HG02610 (cell line): ENCODE data around the gene EGFL8.
"Not testable (repeated sequence)": the region's sequence is repeated elsewhere in the genome, so short reads cannot be mapped to it uniquely, and the experiment has no call there.

Experiments
- ATAC-seq: cut with Tn5 transposase; IDR thresholded peaks from one replicate; pipeline ENCODE4 v1.9.1; 2021; ENCODE audit warnings: mild to moderate bottlenecking, moderate library complexity; ENCODE audit not compliant: unreplicated experiment

EGFL8 gene

DNA sequence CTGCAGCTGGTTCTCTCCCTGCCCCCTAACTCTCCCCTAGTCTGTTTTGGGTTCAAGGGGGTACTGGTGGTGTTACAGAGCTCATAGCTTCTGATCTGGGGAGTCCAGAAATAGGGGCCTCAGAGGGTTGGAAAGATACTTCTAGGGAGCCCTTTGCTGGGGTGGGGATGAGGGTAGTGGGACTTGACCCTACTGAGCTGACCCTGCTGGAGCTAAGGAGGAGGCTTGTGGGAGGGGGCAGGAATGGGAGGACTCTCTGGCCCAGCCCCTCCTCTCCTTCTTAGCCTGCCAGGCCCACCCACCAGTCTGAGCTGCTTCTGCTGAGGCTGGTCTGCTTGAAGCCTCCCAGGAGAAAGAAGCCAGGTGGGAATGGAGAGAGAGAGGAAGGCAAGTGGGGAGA lies at the start of gene EGFL8:
Gene EGFL8, plus strand, starts transcription at position 301 of the 400 bp plus-strand sequence. CDS start 1,571 bp downstream, outside the sequence.
- ATAC-seq, result no peak

DNA sequence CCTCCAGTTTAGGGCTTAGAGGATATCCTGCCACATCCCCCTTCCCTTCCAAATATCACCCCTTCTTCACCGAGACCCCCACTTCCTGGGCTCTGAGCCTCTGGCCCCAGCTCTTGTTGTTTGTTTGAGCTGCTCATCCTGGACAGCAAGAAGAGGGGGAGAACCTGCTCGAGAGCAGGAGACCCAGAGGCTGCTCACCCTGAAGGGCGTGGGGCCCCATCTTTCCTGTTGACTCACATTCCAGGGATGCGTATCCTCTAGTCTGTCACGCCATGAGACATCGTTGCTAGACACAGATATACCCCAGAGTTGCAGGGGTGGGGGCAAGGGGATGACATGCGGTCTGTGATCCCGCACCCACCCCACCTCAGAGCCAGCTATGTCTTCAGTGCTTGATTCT lies 49.6 kb upstream of the EGFL8 start:
- no peak for ATAC-seq

DNA sequence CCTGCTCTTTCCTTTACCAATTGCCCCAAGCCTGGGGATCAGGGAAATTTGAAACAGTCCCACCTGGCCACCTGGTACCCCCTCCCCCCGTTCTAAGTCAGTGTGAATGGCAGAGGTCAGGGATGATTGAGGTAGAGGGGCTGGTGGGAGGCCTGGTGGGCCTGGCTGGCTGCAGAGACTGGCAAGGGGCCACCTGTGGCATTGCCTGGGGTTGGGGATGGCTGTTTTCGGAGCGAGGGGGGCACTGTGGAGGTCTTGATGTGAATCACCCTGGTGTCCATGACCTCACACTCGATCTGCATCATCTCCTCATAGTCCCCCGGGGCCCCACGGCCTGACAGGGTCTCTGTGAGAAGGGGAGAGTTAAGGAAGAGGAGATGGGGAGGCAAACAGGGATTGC lies 48.8 kb upstream of the EGFL8 start:
- ATAC-seq, result no peak

DNA sequence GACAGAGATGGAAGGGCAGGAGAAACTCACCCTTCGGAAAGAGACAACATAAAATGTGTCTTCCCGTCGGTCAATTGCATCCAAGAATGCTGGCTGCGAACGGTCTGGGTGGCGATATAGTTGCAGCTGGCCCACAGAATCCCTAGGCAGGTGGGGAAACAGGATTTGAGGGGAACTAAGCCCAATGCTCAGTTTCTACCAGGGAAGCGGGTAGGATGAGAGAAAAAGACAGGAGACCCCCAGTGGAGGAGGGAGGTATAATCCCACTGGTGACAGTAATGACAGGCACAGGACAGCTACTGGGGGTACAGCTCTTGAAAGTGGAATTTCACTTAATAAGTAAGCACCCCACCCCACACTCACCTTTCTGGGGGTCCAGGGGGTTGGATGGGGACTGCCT lies 47.7 kb upstream of the EGFL8 start:
- ATAC-seq, result no peak

DNA sequence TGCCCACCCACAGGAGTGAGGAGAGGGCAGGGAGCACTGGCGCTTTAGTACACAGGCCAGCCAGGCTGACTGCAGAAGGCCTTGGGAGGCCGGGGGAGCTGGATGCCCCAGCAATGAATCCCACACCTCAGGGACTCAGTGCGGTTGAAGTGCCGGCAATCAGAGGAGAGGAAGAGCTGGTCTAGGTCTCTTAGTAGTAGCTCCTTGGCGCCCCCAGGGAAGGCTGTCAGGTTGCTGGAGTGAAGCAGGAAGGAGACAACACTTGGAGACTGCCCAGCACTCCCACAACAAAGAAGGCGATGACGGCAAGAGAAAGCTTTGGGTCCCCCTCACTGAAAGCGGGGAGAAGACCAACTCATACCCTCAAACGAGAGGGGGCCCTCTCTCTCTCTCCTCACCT lies 46.9 kb upstream of the EGFL8 start:
- ATAC-seq, result no peak

DNA sequence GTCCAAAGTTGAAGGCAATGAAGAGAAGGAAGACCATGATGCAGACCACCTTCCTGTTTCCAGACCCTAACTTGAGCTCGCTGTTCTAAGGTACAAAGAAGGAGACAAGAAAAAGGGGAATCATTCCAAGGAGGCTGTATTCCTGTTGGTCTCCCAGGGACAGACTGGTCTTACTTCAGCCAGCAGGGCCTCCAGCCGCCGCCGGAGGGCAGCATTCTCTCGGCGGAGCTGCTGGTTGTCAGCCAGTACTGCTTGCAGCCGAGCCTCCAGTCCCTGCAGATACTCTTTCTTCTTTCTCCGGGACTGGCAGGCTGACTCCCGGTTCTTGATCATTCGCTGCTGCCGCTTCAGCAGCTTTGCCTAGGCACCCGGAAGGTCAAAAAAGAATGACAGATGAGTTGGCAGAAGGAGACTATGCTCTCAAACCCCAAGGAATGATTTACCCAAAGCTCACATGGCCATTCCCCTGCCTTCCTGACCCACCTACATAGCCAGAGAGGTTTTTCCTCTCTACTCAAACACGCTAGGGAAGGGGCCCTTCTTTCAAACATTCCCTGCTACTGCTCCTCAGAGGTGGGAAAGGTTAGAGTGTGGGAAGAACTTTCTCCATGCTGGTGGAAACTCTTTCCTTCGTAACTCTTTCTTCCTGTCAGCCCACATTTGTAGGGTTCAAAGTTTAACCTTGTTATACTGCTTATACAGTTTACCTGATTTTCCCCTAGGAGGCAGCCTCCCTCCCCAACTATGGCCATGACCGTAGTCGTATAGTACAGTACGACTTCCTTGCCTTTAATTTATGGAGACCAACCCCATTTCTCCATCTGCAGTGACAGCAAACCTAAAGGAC lies 45.4 kb upstream of the EGFL8 start:
- no peak for ATAC-seq

DNA sequence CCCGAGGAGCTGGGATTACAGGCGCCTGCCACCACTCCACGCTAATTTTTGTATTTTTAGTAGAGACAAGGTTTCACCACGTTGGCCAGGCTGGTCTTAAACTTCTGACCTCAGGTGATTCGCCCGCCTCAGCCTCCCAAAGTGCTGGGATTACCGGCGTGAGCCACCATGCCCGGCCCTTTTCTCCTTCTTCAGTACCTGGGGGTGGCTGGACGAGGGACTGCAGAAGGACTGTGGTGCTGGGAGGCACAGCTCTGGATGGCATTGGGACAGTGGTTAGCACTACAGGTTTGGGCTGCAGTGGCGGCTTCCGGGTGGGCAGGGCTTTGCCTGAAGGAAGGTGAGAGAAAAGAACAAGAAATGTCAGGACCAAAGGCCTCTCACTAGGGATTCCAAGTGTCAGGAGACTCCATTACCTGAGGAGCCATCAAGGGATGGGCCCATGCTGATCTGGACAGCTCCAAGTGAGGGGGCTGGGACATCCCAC lies 43.8 kb upstream of the EGFL8 start:
- ATAC-seq, result no peak

DNA sequence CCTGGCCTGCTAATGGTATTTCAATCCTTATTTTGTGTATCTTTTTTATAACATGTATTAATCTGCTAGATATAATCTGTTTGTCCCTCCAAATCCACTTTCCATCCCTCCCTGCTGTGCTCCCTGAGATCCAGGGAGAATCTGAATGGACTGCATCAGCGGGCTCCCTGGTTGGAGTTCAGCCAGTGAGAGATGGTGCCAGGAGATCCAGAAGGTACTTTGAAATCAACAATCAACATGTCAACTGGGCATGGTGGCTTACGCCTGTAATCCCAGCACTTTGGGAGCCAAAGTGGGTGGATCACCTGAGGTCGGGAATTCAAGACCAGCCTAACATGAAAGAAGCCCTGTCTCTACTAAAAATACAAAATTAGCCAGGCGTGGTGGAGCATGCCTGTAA lies 40.7 kb upstream of the EGFL8 start:
- no peak for ATAC-seq

DNA sequence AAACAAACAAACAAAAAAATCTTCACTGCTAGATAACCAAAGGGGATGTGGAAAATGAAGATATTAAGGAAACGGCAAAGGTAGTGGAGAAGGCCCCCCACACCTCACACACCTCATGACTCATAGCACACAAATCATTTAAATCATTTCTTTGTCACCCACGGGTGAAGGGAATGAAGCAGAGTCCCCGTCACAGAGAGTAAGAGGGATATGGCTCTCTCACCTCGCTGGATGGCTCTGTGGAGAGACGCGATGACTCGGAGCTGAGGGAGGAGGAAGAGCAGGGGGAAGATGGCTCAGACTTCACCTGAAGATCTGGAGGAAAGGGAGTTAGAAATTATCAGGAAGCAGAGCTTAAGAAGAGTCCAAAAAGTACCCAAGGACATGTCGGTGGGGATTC lies 37.5 kb upstream of the EGFL8 start:
- no peak for ATAC-seq

DNA sequence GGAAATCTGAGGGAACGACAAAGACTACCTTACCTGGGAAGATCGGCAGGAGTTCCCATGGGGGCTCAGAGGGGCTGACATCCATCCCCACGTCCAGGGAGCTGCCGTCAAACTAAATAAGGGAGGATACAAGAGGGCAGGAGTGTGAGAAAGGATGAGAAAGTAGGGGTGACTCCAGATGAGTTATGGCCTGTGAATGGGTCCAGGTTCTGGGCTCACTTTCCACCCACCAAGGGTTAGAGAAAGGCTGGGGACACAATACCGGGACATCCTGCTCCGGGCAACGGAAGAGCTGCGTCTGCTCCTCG lies 37.0 kb upstream of the EGFL8 start:
- ATAC-seq, result no peak

DNA sequence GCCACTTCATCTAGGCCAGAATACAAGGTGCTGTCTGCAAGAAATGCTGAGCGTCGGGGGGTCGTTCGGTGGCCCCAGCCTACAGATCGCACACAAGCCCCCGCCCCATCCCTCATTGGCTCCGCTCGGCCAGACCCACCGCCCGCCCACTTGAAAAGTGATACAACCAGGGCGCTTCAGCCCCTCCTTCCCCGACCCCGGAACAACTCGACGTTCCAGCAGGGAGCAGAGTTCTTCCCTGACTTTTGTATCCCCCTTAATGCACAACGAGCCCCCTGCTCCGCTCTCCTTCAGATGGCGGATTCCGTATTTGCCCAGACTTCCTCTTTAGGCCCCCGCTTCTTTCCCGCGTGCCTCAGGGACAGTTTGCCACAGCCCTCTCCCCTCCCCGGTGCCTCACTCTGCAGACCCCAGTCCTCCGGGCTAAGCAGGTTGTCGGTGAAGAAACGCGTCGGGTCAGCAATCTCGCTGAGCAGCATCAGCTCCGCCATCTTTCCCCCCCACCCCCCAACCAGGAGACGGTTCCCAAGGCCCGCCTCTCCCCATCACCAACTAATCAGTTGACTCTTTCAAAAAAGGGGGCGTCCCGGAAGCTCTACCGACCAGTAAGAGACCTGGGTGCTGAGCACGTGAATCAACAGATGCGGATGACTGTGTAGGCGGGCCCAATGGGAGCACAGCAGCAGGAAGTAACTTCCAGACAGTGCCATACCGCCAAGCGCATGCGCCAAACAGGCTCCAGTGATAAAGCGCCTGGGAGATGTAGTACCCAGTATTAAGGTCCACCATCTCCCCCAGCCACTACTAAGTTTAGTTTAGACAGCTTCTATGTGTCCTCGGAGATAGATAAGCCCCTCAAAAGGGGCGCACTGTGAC lies 36.4 kb upstream of the EGFL8 start, which contains the start of gene ATF6B:
Gene ATF6B, minus strand, starts transcription at position 530 of the 876 bp plus-strand sequence. Its CDS starts 39 bp downstream, at position 491.
- ATAC-seq, result peak; percentile 87

DNA sequence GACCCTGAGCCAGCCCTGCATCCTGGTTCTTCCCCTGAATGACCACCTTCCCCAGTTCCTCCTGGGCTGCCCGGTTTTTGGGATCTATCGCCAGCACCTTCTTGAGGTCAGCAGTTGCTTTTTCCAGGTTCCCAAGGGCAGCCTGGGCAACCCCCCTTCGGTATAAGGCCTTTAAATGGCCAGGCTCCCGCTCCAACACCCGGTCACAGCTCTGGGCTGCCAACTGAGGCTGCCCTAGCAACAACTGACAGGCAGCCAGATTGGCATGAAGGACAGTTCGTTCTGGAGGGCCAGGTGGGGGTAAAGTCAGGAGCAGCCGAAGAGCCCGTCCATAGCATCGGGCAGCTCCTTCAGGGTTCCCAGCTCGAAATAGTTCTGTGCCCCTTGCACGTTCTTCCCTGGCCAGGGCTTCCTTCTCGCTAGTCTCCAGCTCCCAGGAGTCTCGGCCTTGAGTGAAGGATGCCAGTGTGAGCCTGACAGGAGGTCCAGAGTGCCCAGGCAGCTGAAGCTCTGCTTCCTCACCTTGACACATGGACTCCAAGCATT lies 35.6 kb upstream of the EGFL8 start:
- ATAC-seq, result no peak

DNA sequence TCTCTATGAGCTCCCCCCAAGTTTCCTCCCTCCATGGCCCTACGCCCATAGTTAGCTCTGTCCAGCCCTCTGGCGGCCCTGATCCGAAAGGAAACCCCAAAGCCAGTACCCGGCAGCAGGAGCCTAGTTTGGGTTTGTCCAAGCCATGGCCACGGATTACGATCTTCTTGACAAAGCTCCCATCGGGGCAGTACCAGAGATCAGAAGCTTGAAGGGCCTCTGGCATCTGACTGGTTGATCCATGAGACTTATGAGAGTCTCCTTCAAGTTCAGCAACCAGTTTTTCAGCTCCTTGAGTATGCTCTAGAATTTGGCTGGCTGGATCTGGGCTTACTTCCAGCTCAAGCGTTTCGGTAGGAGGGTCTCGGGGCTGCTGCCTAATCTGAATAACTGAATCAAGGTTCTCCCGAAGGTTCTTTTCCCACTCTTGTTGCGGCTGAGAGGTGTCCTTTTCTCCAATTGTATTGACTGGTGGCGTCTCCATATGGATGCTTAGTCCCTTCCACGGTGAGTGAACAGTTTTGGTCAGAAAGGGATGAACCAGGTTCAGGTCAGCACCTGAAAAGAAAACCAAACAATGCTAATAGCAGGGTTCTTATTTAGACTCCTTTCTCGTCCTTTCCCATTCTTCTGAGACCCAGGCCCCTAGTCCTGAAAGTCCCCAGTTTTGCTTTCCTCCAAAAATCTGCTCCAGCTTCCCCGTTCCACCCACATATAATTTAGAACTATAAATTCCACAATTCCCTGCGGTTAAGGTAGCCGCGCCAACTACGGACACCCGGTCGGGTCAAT lies 34.9 kb upstream of the EGFL8 start:
- ATAC-seq, result no peak

DNA sequence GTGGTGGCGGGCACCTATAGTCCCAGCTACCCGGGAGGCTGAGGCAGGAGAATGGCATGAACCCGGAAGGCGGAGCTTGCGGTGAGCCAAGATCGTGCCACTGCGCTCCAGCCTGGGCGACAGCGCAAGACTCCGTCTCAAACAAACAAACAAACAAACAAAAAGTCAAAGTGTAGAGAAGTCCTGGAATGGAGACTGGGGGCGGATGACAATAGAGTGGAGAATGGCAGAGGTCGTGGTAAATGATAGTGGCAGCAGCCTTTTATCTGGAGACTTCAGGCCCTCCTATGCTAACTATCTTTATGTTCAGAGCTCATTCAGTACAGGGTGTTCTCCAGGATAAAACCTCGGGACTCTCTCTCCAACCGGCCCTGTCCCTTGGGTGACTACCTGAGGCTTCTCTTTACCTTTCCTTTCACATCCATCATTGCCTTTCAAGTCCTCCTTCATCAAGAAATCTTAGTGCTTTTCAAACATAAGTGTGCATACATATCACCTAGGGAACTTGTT lies 32.9 kb upstream of the EGFL8 start:
- no peak for ATAC-seq

DNA sequence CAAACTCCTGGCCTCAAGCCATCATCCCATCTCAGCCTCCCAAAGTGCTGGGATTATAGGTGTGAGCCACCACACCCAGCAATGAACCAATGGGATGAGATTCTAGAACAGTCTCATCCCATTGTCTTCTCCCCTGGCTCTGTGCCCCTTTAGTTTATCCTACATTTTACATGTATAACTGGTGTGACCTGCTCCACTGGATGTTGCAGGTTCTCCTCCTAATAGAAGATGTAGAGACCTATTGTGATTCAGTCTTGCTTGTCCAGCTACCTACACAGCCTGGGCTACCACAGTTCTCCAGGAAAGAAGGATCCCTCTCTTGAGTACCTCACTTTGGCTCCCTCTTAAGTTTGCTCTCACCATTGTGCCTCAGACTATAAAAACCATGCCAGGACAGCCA lies 32.3 kb upstream of the EGFL8 start:
- no peak for ATAC-seq

DNA sequence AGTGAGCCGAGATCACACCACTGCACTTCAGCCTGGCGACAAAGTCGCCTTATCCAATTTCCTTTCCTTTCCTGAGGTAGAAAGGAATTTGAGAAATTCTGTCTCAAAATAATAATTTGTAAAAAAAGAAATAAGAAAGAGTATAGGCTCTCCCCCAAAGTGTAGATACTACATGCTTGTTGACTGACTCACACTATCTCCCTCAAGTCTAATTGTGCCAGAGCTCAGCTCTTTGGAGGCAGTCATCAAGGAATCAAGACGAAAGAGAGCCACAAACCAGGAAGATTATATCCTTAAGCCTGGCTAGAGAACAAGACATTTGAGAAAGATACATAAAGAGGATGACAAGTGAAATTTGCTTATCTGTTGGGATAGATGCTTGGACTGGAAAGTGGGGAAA lies 30.6 kb upstream of the EGFL8 start:
- ATAC-seq, result no peak

DNA sequence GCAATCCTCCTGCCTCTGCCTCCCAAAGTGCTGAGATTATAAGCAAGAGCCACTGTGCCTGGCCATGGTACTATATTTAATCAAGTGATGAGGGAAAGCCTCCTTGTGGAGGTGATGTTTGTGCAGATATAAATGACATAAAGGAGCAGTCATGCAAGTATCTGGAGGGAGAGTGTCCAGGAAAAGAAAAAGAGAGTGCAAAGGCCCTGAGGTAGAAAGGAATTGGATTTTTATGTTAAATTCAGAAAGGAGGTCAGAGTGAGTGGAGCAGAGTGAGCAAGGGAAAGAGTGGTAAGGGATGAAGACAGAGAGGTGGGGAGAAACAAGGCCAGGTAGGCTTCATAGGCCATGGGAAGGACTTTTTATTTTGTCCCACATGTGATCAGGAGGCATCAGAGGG lies 26.9 kb upstream of the EGFL8 start:
- no peak for ATAC-seq

DNA sequence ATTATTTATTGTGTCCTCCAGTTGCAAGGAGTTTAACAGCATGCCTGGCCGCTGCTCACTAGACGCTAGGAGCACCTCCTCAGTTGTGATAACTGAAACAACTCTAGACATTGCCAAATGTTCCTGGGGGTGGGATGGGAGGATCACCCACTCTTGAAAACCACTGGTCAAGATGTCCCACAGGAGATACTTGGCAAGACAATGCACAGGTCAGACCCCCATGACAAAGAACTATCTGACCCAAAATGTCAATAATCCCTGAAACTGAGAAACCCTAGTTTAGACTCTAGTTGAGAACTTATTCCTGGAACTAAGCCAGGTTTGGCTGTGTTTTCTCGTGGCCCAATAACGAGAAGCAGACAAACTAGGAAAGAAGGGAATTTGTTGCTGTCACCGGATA lies 24.8 kb upstream of the EGFL8 start:
- ATAC-seq, result no peak

DNA sequence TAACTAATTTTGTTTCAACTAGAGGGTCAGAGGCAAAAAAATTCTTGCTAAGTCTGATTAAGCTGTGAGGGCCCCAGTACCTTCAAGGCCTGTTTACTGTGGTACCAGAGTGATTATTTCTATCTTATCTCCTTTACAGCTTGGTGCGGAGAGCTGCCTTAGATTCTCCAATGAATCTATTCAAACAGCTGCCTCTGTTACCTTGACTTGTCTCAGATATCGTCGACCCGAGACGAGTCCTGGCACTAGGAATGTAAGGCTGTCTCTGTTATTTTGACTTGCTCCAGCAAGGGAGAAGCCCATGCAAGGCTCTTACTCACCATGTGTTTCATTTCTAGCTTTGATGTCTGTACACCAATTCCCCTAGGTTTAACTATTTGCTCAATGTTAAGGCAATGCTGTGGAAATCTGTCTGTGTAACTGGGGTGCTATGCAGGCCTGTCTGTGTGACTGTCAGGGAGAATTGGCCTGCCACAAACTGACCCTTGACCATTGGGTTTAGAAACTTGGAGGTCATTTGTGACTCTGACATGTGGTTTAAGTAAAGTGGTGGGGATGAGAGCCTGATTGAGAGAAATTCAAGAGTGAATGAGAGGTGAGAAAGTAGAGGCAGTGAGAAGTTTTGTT lies 23.9 kb upstream of the EGFL8 start:
- no peak for ATAC-seq

DNA sequence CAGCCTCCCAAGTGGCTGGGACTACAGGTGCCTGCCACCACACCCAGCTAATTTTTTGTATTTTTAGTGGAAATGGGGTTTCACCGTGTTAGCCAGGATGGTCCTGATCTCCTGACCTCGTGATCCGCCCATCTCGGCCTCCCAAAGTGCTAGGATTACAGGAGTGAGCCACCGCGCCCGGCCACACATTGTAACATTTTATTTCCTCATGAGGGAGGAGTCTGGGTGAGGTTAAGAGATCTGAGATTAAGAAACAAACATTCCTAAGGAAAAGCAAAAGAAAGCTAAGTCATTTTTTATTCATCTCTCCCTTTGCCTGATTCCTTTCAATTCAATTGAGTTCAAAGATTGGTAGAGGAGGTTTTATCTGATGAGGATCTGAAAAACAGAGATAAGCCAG lies 20.2 kb upstream of the EGFL8 start:
- not testable (repeated sequence) for ATAC-seq
